Panc1 (cell line): Measurements from ENCODE around the gene GRK3.
"Not testable (repeated sequence)": the region's sequence is repeated elsewhere in the genome, so short reads cannot be mapped to it uniquely, and the experiment has no call there.

Experiments used
- CTCF ChIP-seq: fragments of 450-650 bp; IDR thresholded peaks from 2 replicates; pipeline ENCODE4 v1.5.1; 2017; ENCODE audit warnings: mild to moderate bottlenecking
- POLR2AphosphoS5 ChIP-seq: IDR thresholded peaks from 2 replicates; pipeline ENCODE4 v1.6.1; 2012; ENCODE audit warnings: mild to moderate bottlenecking, low read depth, low read length, moderate library complexity
- REST ChIP-seq, 2 experiments: IDR thresholded peaks; 2 replicates each; pipeline ENCODE4 v1.6.1; 2011 to 2012; ENCODE audit warnings: low read depth in 2 of 2, control low read depth in 1 of 2, low read length in 1 of 2, mild to moderate bottlenecking in 1 of 2, moderate library complexity in 1 of 2; ENCODE audit not compliant: insufficient read depth in 1 of 2
- SIN3A ChIP-seq: IDR thresholded peaks from 2 replicates; pipeline ENCODE4 v1.6.1; 2012; ENCODE audit warnings: low read depth, mild to moderate bottlenecking, low read length, moderate library complexity, borderline replicate concordance; ENCODE audit not compliant: insufficient read depth
- TCF7L2 ChIP-seq: IDR thresholded peaks from 2 replicates; pipeline ENCODE4 v1.6.1; 2011; ENCODE audit warnings: mild to moderate bottlenecking, low read depth, low read length, inconsistent platforms

DNA sequence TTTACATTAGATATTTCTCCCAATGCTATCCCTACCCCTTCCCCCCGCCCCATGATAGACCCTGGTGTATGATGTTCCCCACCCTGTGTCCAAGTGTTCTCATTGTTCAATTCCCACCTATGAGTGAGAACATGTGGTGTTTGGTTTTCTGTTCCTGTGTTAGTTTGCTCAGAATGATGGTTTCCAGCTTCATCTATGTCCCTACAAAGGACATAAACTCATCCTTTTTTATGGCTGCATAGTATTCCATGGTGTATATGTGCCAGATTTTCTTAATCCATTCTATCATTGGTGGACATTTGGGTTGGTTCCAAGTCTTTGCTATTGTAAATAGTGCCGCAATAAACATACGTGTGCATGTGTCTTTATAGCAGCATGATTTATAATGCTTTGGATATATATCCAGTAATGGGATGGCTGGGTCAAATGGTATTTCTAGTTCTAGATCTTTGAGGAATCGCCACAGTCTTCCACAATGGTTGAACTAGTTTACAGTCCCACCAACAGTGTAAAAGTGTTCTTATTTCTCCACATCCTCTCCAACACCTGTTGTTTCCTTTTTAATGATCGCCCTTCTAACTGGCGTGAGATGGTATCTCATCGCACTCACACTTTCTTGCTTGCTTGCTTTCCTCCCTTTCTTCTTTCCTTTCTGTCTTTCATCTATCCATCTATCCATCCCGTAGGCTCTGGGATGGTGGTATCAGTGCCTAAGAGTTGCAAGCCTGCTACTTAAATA lies 7.7 kb downstream of the GRK3 start:
- TF ChIP-seq CTCF; TCF7L2; POLR2AphosphoS5; REST (IDR thresholded peaks at IDR 0.05; ENCODE audit: insufficient read depth in 1 of 2, low read depth in 2 of 2, low read length in 1 of 2); SIN3A: not testable (repeated sequence)
